Erythroblast (primary cell): Measurements from ENCODE around the gene NAPEPLD.
"Not testable (repeated sequence)": the region's sequence is repeated elsewhere in the genome, so short reads cannot be mapped to it uniquely, and the experiment has no call there.

Experiments
- DNase-seq, 2 experiments: peaks; one replicate each; lab custom pipeline; 2025; lab: John Stamatoyannopoulos, UW
- GATA1 ChIP-seq: IDR thresholded peaks from 2 replicates; pipeline ENCODE4 v1.6.1; 2011; ENCODE audit warnings: low read depth, mild to moderate bottlenecking, control low read depth, low read length, moderate library complexity
- POLR2A ChIP-seq: IDR thresholded peaks from 2 replicates; pipeline ENCODE4 v1.6.1; 2011; ENCODE audit warnings: mild to moderate bottlenecking, low read length

The NAPEPLD gene

GRCh38 chr7:103148994-103149807 lies at the start of gene NAPEPLD:
Gene NAPEPLD (minus strand): TSS chr7:103149099. CDS start chr7:103128776, 20,323 bp downstream.
- DNase-seq: peak; percentile 91 to 94
- TF ChIP-seq POLR2A (peak; percentile 89), GATA1 (no peak)

- DNase-seq: not testable (repeated sequence)
These were observed 49.2 kb upstream of the NAPEPLD start for GRCh38 chr7:103198079-103198478.

GRCh38 chr7:103195364-103195763 lies 46.5 kb upstream of the NAPEPLD start:
- not testable (repeated sequence) for DNase-seq

GRCh38 chr7:103172415-103173146 lies 23.7 kb upstream of the NAPEPLD start:
- not testable (repeated sequence) for DNase-seq

GRCh38 chr7:103171695-103172414 lies 23.0 kb upstream of the NAPEPLD start:
- not testable (repeated sequence) for DNase-seq

- DNase-seq: not testable (repeated sequence)
These were observed 18.1 kb upstream of the NAPEPLD start for GRCh38 chr7:103166921-103167544.

GRCh38 chr7:103163087-103163825 lies 14.4 kb upstream of the NAPEPLD start:
- not testable (repeated sequence) for DNase-seq

GRCh38 chr7:103162641-103163040 lies 13.7 kb upstream of the NAPEPLD start:
- not testable (repeated sequence) for DNase-seq

GRCh38 chr7:103161998-103162616 lies 13.2 kb upstream of the NAPEPLD start:
- DNase-seq: not testable (repeated sequence)

GRCh38 chr7:103159072-103159471 lies 10.2 kb upstream of the NAPEPLD start:
- not testable (repeated sequence) for DNase-seq

- peak in 1 of 2 experiments; percentile 30 for DNase-seq
These were observed 6.6 kb upstream of the NAPEPLD start for GRCh38 chr7:103155331-103156024.

- DNase-seq: peak; percentile 11 to 17
- no peak for TF ChIP-seq GATA1
- no peak for TF ChIP-seq POLR2A
These were observed 5.1 kb upstream of the NAPEPLD start for GRCh38 chr7:103154042-103154441.

- peak in 1 of 2 experiments; percentile 37 for DNase-seq
These were observed 4.1 kb upstream of the NAPEPLD start for GRCh38 chr7:103152744-103153617.
